CD4-positive, alpha-beta T cell (primary cell): ENCODE measurements around the gene SYT13. TPM values are rescaled to one million over a fixed set of nuclear protein-coding genes. Genes with fewer than 3 reads are reported as not detected.

Experiments used
- ATAC-seq: fragments of 200-7000 bp; cut with Tn5 transposase; one replicate; pipeline ENCODE4 v1.10.0; 2022; ENCODE audit warnings: mild to moderate bottlenecking; ENCODE audit not compliant: poor library complexity
- CTCF ChIA-PET: fragments of 350-600 bp; sonication (Branson Sonifier 250); formaldehyde crosslinking; loops from one replicate; lab custom pipeline; 2021; ENCODE audit warnings: antibody characterized with exemption, inconsistent platforms; lab: Charles Lee
- POLR2A ChIA-PET: fragments of 350-600 bp; sonication (Branson Sonifier 250); formaldehyde crosslinking; loops from one replicate; lab custom pipeline; 2021; ENCODE audit warnings: antibody characterized with exemption, inconsistent platforms; lab: Charles Lee
- DNase-seq, 14 experiments: peaks; one replicate each; pipeline ENCODE4 v3.0.0-alpha.2; 2013 to 2020; ENCODE audit warnings: mixed read lengths in 2 of 14
- H3K27ac ChIP-seq, 2 donors: one replicate each; pipeline versions ENCODE4 v1.5.1 to v1.7.0; 2013; ENCODE audit warnings: low read length in 2 of 2, low read depth in 1 of 2, mild to moderate bottlenecking in 1 of 2
- H3K27me3 ChIP-seq, 2 experiments: 1 replicate in 1 of 2; 2 replicates in 1 of 2; pipeline versions ENCODE4 v1.6.1 to v1.7.0; 2013; ENCODE audit warnings: low read length in 2 of 2, control low read depth in 1 of 2, mild to moderate bottlenecking in 1 of 2, moderate library complexity in 1 of 2; ENCODE audit not compliant: insufficient read depth in 2 of 2, control insufficient read depth in 1 of 2
- H3K36me3 ChIP-seq: one replicate; pipeline ENCODE4 v1.6.1; 2013; ENCODE audit warnings: low read length, control low read depth; ENCODE audit not compliant: insufficient read depth
- H3K4me1 ChIP-seq: one replicate; pipeline ENCODE4 v1.6.1; 2013; ENCODE audit warnings: low read length, control low read depth; ENCODE audit not compliant: insufficient read depth
- H3K4me3 ChIP-seq: one replicate; pipeline ENCODE4 v1.5.1; 2013; ENCODE audit warnings: mild to moderate bottlenecking, low read length, moderate library complexity
- H3K9me3 ChIP-seq, 2 experiments: 1 replicate in 1 of 2; 2 replicates in 1 of 2; pipeline versions ENCODE4 v1.6.1 to v1.7.0; 2013; ENCODE audit warnings: low read length in 2 of 2, mild to moderate bottlenecking in 2 of 2, control low read depth in 1 of 2, moderate library complexity in 1 of 2; ENCODE audit not compliant: control insufficient read depth in 1 of 2, insufficient read depth in 1 of 2
- H3K27ac Mint-ChIP-seq: one replicate; pipeline ENCODE4 v1.8.0; 2020; ENCODE audit warnings: mixed read lengths
- H3K27me3 Mint-ChIP-seq: one replicate; pipeline ENCODE4 v1.8.0; 2021; ENCODE audit warnings: mixed read lengths
- H3K36me3 Mint-ChIP-seq: one replicate; pipeline ENCODE4 v1.8.0; 2021; ENCODE audit warnings: low read depth, mixed read lengths
- H3K4me1 Mint-ChIP-seq: one replicate; pipeline ENCODE4 v1.8.0; 2021; ENCODE audit warnings: low read depth, mixed read lengths
- H3K4me3 Mint-ChIP-seq: one replicate; pipeline ENCODE4 v1.8.0; 2020; ENCODE audit warnings: mild to moderate bottlenecking, mixed read lengths
- H3K9me3 Mint-ChIP-seq: one replicate; pipeline ENCODE4 v1.8.0; 2020; ENCODE audit warnings: mixed read lengths
- intact Hi-C, 2 experiments: fragments of 100-400 bp; cut with DNase I in 1 of 2; cut with micrococcal nuclease in 1 of 2; formaldehyde crosslinking; loops; one replicate each; pipeline versions ENCODE4 v1.15.1 to v1.9.0; 2023 to 2025; cut with DNase I, micrococcal nuclease
- total RNA-seq, 174 experiments: library from RNA in 2 of 174; stranded (reverse) in 2 of 174; gene quantifications; one replicate each; pipeline ENCODE4 v1.2.3 and lab custom pipeline; 2021 to 2026
- TF ChIP-seq, protein P1 (sequence below): fragments of 200-600 bp; IDR thresholded peaks from one replicate; pipeline ENCODE4 v1.8.0; 2022; ENCODE audit warnings: antibody characterized with exemption, mild to moderate bottlenecking

SYT13 gene
- total RNA-seq, 2 experiments from 2014 or later = not detected

DNA sequence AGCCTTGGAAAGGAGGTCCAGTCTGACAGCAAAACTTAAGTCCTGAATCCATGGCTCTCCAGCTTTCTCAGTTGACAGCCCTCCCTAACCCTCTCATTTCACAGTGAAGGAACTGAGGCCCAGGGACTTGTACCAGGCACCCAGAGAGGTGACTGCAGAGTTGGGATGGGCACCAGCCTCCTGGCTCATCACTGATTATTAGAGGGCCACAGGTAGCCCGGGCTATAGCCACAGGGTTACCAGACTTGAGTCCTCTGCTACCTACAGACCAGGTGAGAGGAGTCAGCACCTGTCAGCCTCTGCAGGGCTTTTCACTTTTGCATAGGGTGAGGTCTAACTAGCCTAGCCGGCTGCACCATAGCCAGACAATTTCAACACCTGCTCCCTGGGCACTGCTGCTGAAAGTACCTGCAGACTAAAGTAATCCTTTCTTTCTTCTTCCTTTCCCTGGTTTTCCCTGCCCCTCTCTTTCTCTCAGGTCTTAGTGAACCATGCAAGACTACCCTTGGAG is 37.6 kb downstream of the SYT13 start:
- ChIA-PET POLR2A (no interaction called here), CTCF (no interaction called here)
- TF ChIP-seq, protein P1, sequence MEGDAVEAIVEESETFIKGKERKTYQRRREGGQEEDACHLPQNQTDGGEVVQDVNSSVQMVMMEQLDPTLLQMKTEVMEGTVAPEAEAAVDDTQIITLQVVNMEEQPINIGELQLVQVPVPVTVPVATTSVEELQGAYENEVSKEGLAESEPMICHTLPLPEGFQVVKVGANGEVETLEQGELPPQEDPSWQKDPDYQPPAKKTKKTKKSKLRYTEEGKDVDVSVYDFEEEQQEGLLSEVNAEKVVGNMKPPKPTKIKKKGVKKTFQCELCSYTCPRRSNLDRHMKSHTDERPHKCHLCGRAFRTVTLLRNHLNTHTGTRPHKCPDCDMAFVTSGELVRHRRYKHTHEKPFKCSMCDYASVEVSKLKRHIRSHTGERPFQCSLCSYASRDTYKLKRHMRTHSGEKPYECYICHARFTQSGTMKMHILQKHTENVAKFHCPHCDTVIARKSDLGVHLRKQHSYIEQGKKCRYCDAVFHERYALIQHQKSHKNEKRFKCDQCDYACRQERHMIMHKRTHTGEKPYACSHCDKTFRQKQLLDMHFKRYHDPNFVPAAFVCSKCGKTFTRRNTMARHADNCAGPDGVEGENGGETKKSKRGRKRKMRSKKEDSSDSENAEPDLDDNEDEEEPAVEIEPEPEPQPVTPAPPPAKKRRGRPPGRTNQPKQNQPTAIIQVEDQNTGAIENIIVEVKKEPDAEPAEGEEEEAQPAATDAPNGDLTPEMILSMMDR = no peak
- H3K27ac Mint-ChIP-seq = no peak overlapping the region
- no peaks in the 10 kb centered on the region for H3K9me3 Mint-ChIP-seq
- Histone ChIP-seq H3K27ac (no peak overlapping the region), H3K36me3 (no peaks in the 10 kb centered on the region), H3K9me3 (no peaks in the 10 kb centered on the region), H3K4me1 (no peaks in the 10 kb centered on the region), H3K27me3 (peaks cover 0 to 5% of the 10 kb centered on the region in 2 experiments), H3K4me3 (no peak overlapping the region)
- ATAC-seq (no peak), DNase-seq (no peak)
- no peaks in the 10 kb centered on the region for H3K4me1 Mint-ChIP-seq
- no peaks in the 10 kb centered on the region for H3K36me3 Mint-ChIP-seq
- intact Hi-C loops = no loop called here
- H3K27me3 Mint-ChIP-seq = peaks cover 23% of the 10 kb centered on the region
- no peak overlapping the region for H3K4me3 Mint-ChIP-seq

DNA sequence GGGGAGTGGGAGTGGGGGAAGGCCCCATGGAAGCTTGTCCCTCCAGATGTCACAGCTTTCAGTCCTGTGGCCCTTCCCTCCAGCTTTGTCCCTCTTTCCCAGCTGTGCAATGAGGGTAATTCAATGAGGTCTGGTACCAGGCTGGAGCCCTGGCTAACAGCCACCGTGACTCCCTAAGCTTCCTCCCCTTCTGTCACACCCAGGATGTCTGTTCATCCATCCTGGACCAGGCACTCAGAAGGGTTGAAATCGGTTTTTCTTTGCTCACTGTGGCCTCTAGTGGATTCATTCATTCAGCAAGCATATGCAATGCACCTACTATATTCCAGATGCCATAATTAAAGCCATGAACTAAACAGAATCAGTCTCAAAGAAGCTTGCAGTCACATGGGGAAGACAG is 38.7 kb downstream of the SYT13 start:
- H3K9me3 ChIP-seq = no peaks in the 10 kb centered on the region
- no peaks in the 10 kb centered on the region for H3K36me3 Mint-ChIP-seq
- ATAC-seq (no peak), DNase-seq (no peak)
- TF ChIP-seq, protein P1 = no peak
- POLR2A ChIA-PET = no interaction called here
- H3K27me3 Mint-ChIP-seq = peaks cover 19% of the 10 kb centered on the region
- no peak overlapping the region for H3K4me3 ChIP-seq
- H3K27ac Mint-ChIP-seq = no peak overlapping the region
- H3K9me3 Mint-ChIP-seq = no peaks in the 10 kb centered on the region
- H3K36me3 ChIP-seq = no peaks in the 10 kb centered on the region
- H3K4me3 Mint-ChIP-seq = no peak overlapping the region
- no peaks in the 10 kb centered on the region for H3K4me1 ChIP-seq
- CTCF ChIA-PET = no interaction called here
- H3K27ac ChIP-seq = no peak overlapping the region
- peaks cover 0 to 4% of the 10 kb centered on the region in 2 experiments for H3K27me3 ChIP-seq
- no peaks in the 10 kb centered on the region for H3K4me1 Mint-ChIP-seq
- intact Hi-C loops = no loop called here

DNA sequence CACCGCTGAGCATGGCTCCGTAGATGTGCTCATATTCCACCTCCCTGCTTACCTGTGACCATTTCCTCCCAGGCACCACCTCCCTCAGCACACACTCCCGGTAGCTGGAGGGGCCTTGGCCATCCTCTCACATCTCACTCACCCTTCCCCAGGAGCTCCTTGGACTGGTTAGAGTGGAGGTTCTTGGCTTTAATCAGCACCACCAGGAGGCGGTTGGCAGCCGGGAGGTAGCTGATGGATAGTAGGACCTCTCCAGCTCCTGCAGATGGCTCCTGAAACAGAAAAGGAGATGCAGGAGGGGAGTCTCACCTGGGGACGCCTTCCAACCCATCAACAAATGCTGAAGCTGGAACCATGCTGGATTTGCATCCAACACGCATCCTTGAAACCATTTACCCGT is 39.9 kb downstream of the SYT13 start:
- DNase-seq (no peak), ATAC-seq (no peak)
- H3K27ac ChIP-seq = no peak overlapping the region
- Mint-ChIP-seq H3K36me3 (no peaks in the 10 kb centered on the region), H3K27me3 (peaks cover 19% of the 10 kb centered on the region), H3K27ac (no peak overlapping the region), H3K9me3 (no peaks in the 10 kb centered on the region), H3K4me1 (no peaks in the 10 kb centered on the region), H3K4me3 (no peak overlapping the region)
- CTCF ChIA-PET = no interaction called here
- no peak overlapping the region for H3K4me3 ChIP-seq
- no peaks in the 10 kb centered on the region for H3K36me3 ChIP-seq
- no peaks in the 10 kb centered on the region for H3K9me3 ChIP-seq
- no peaks in the 10 kb centered on the region for H3K4me1 ChIP-seq
- peaks cover 0 to 2% of the 10 kb centered on the region in 2 experiments for H3K27me3 ChIP-seq
- TF ChIP-seq, protein P1 = no peak
- intact Hi-C loops = no loop called here
- POLR2A ChIA-PET = no interaction called here
